AG09309 (cell line): ENCODE measurements around the gene PSMG4.

Experiments
- DNase-seq: peaks from one replicate; pipeline ENCODE4 v3.0.0-alpha.2; 2010; ENCODE audit warnings: low read depth
- H3K4me3 ChIP-seq: 2 replicates; pipeline ENCODE4 v1.5.1; 2011; ENCODE audit warnings: mild to moderate bottlenecking, low read depth, low read length, moderate library complexity; ENCODE audit not compliant: control insufficient read depth
- CTCF ChIP-seq: IDR thresholded peaks from 2 replicates; pipeline ENCODE4 v1.5.1; 2011; ENCODE audit warnings: mild to moderate bottlenecking, low read depth, low read length, inconsistent platforms; ENCODE audit not compliant: insufficient read depth, control insufficient read depth; ENCODE audit errors: missing control alignments

PSMG4 gene

GRCh38 chr6:3214898-3215297 is 43.8 kb upstream of the PSMG4 start:
- DNase-seq = no peak
- H3K4me3 ChIP-seq = no peak overlapping the region
- TF ChIP-seq CTCF = no peak

GRCh38 chr6:3217286-3217685 is 41.5 kb upstream of the PSMG4 start:
- no peak for TF ChIP-seq CTCF
- H3K4me3 ChIP-seq = no peak overlapping the region
- DNase-seq = no peak

GRCh38 chr6:3218266-3218665 is 40.5 kb upstream of the PSMG4 start:
- no peak overlapping the region for H3K4me3 ChIP-seq
- TF ChIP-seq CTCF = no peak
- no peak for DNase-seq

GRCh38 chr6:3220366-3220765 is 38.4 kb upstream of the PSMG4 start:
- no peak for TF ChIP-seq CTCF

GRCh38 chr6:3221578-3221977 is 37.2 kb upstream of the PSMG4 start:
- H3K4me3 ChIP-seq = no peak overlapping the region
- no peak for TF ChIP-seq CTCF
- no peak for DNase-seq

More at GRCh38 chr6:3220366-3220765, 38.4 kb upstream of the PSMG4 start:
- DNase-seq = no peak
- no peak overlapping the region for H3K4me3 ChIP-seq

GRCh38 chr6:3222506-3223038 is 36.2 kb upstream of the PSMG4 start:
- no peak for TF ChIP-seq CTCF
- no peak for DNase-seq
- no peak overlapping the region for H3K4me3 ChIP-seq

GRCh38 chr6:3226042-3226441 is 32.7 kb upstream of the PSMG4 start:
- TF ChIP-seq CTCF = no peak
- no peak for DNase-seq
- no peak overlapping the region for H3K4me3 ChIP-seq
